Measurements from ENCODE around the gene MB21D2.
"Not testable (repeated sequence)": the region's sequence is repeated elsewhere in the genome, so short reads cannot be mapped to it uniquely, and the experiment has no call there.

DNA sequence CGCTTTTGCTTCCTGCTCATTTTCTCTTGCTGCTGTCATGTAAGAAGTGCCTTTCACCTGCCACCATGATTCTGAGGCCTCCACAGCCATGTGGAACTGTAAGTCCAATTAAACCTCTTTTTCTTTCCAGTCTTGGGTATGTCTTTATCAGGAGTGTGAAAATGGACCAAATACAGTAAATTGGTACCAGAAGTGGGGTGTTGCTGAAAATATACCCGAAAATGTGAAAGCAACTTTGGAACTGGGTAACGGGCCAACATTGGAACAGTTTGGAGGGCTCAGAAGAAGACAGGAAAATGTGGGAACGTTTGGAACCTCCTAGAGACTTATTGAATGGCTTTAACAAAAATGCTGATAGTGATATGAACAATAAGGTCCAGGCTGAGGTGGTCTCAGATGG is 143.3 kb downstream of the MB21D2 start:
- TF ChIP-seq POLR2A (IDR thresholded peaks at IDR 0.05), result not testable (repeated sequence)
- TF ChIP-seq, protein P1, sequence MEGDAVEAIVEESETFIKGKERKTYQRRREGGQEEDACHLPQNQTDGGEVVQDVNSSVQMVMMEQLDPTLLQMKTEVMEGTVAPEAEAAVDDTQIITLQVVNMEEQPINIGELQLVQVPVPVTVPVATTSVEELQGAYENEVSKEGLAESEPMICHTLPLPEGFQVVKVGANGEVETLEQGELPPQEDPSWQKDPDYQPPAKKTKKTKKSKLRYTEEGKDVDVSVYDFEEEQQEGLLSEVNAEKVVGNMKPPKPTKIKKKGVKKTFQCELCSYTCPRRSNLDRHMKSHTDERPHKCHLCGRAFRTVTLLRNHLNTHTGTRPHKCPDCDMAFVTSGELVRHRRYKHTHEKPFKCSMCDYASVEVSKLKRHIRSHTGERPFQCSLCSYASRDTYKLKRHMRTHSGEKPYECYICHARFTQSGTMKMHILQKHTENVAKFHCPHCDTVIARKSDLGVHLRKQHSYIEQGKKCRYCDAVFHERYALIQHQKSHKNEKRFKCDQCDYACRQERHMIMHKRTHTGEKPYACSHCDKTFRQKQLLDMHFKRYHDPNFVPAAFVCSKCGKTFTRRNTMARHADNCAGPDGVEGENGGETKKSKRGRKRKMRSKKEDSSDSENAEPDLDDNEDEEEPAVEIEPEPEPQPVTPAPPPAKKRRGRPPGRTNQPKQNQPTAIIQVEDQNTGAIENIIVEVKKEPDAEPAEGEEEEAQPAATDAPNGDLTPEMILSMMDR (IDR thresholded peaks at IDR 0.05), result not testable (repeated sequence)

All from esophagus squamous epithelium (tissue), 4 donors.